GM18909 (cell line): Measurements from ENCODE around the gene ZNF101.

ENCODE experiments used
- ATAC-seq: cut with Tn5 transposase; IDR thresholded peaks from one replicate; pipeline ENCODE4 v1.9.1; 2021; ENCODE audit warnings: mild to moderate bottlenecking; ENCODE audit not compliant: unreplicated experiment, poor library complexity

The ZNF101 gene

GRCh38 chr19:19668230-19669012, at the start of gene ZNF101:
Gene ZNF101, plus strand, starts transcription at chr19:19668839. Its CDS starts 125 bp downstream, at chr19:19668964.
- peak; percentile 74 for ATAC-seq

GRCh38 chr19:19619181-19619848, 49.3 kb upstream of the ZNF101 start:
- no peak for ATAC-seq

GRCh38 chr19:19619849-19620210, 48.8 kb upstream of the ZNF101 start:
- ATAC-seq, result no peak

GRCh38 chr19:19623383-19623782, 45.3 kb upstream of the ZNF101 start:
- ATAC-seq, result no peak

GRCh38 chr19:19624032-19624570, 44.5 kb upstream of the ZNF101 start:
- no peak for ATAC-seq

- ATAC-seq, result no peak
Observed at GRCh38 chr19:19626516-19627472, 41.8 kb upstream of the ZNF101 start.

GRCh38 chr19:19627621-19628500, 40.8 kb upstream of the ZNF101 start, which contains the start of gene LPAR2:
Gene LPAR2, minus strand, starts transcription at chr19:19628220. Its CDS starts 945 bp downstream, at chr19:19627275.
- ATAC-seq, result peak; percentile 68

GRCh38 chr19:19628501-19629134, 40.0 kb upstream of the ZNF101 start:
- ATAC-seq, result peak; percentile 9

GRCh38 chr19:19630062-19630414, 38.6 kb upstream of the ZNF101 start:
- no peak for ATAC-seq

- no peak for ATAC-seq
Observed at GRCh38 chr19:19630426-19630825, 38.2 kb upstream of the ZNF101 start.

- ATAC-seq, result no peak
Observed at GRCh38 chr19:19631346-19631745, 37.3 kb upstream of the ZNF101 start.

GRCh38 chr19:19632661-19633060, 36.0 kb upstream of the ZNF101 start:
- ATAC-seq, result no peak

- ATAC-seq, result no peak
Observed at GRCh38 chr19:19633711-19634515, 34.7 kb upstream of the ZNF101 start.

GRCh38 chr19:19634516-19635312, 33.9 kb upstream of the ZNF101 start:
- no peak for ATAC-seq

- ATAC-seq, result no peak
Observed at GRCh38 chr19:19635313-19635702, 33.3 kb upstream of the ZNF101 start.

- ATAC-seq, result no peak
Observed at GRCh38 chr19:19636573-19637185, 32.0 kb upstream of the ZNF101 start.

- ATAC-seq, result no peak
Observed at GRCh38 chr19:19637186-19637522, 31.5 kb upstream of the ZNF101 start.
